Activated effector memory CD4-positive, alpha-beta T cell treated with Interleukin-2 at 50 U/mL for 16 hours (primary cell): Measurements from ENCODE around the gene VWA8.
"Not testable (repeated sequence)": the region's sequence is repeated elsewhere in the genome, so short reads cannot be mapped to it uniquely, and the experiment has no call there.

Experiments used
- DNase-seq: peaks from one replicate; pipeline ENCODE4 v3.0.0-alpha.2; 2020

Gene VWA8

GRCh38 chr13:41791056-41791455, 169.9 kb downstream of the VWA8 start:
- DNase-seq = no peak

- no peak for DNase-seq
Measured at GRCh38 chr13:41788552-41788951, 172.4 kb downstream of the VWA8 start.

- no peak for DNase-seq
Measured at GRCh38 chr13:41785402-41786172, 175.3 kb downstream of the VWA8 start.

GRCh38 chr13:41782086-41782485, 178.8 kb downstream of the VWA8 start:
- no peak for DNase-seq

GRCh38 chr13:41780715-41781706, 179.9 kb downstream of the VWA8 start:
- DNase-seq = no peak

GRCh38 chr13:41775251-41775650, 185.7 kb downstream of the VWA8 start:
- no peak for DNase-seq

- no peak for DNase-seq
Measured at GRCh38 chr13:41774605-41775218, 186.2 kb downstream of the VWA8 start.

- no peak for DNase-seq
Measured at GRCh38 chr13:41767801-41768200, 193.1 kb downstream of the VWA8 start.

GRCh38 chr13:41766439-41766838, 194.5 kb downstream of the VWA8 start:
- DNase-seq = no peak

- DNase-seq = no peak
Measured at GRCh38 chr13:41765813-41766212, 195.1 kb downstream of the VWA8 start.

- no peak for DNase-seq
Measured at GRCh38 chr13:41765020-41765419, 195.9 kb downstream of the VWA8 start.

GRCh38 chr13:41764558-41764957, 196.4 kb downstream of the VWA8 start:
- DNase-seq = no peak

GRCh38 chr13:41763782-41764181, 197.1 kb downstream of the VWA8 start:
- DNase-seq = no peak

GRCh38 chr13:41762796-41763195, 198.1 kb downstream of the VWA8 start:
- DNase-seq = no peak

GRCh38 chr13:41756198-41756880, 204.6 kb downstream of the VWA8 start:
- DNase-seq = no peak

- no peak for DNase-seq
Measured at GRCh38 chr13:41751734-41752445, 209.0 kb downstream of the VWA8 start.

- no peak for DNase-seq
Measured at GRCh38 chr13:41751277-41751676, 209.6 kb downstream of the VWA8 start.

- DNase-seq = no peak
Measured at GRCh38 chr13:41746259-41746658, 214.7 kb downstream of the VWA8 start.

GRCh38 chr13:41745496-41745895, 215.4 kb downstream of the VWA8 start:
- not testable (repeated sequence) for DNase-seq

- DNase-seq = no peak
Measured at GRCh38 chr13:41742917-41743552, 217.9 kb downstream of the VWA8 start.

GRCh38 chr13:41740479-41740878, 220.4 kb downstream of the VWA8 start:
- no peak for DNase-seq
